Measurements from ENCODE around the gene NRTN. TPM values are rescaled to one million over a fixed set of nuclear protein-coding genes. Genes with fewer than 3 reads are reported as not detected.

NRTN gene
- total RNA-seq, 2 donors from 2014 or later: 24.1 to 70.9 TPM

- intact Hi-C loops (cut with DNase I): no loop called here
- TF ChIP-seq POLR2A (IDR thresholded peaks at IDR 0.05): no peak
- no peak for TF ChIP-seq CTCF (IDR thresholded peaks at IDR 0.05)
- Histone ChIP-seq H3K9me3 (no peaks in the 10 kb centered on the region), H3K4me3 (no peak overlapping the region), H3K27ac (peak overlapping the region in 3 of 4 donors; percentile 14 to 83 (median 75)), H3K36me3 (replicated peaks in 1 of 2; ENCODE audit: insufficient read depth in 1 of 2, low read depth in 2 of 2) (no peaks in the 10 kb centered on the region), H3K4me1 (peaks cover 31% of the 10 kb centered on the region), H3K27me3 (no peaks in the 10 kb centered on the region)
- no peak for DNase-seq
- no peak for ATAC-seq
- 66 to 79% methylated on average over 15 to 34 of the region's 34 CpGs for WGBS, 2 donors
Observed at GRCh38 chr19:5829567-5830310, 24.9 kb downstream of the NRTN start.

GRCh38 chr19:5831159-5831558 lies 26.3 kb downstream of the NRTN start:
- no peak for ATAC-seq
- H3K27me3 ChIP-seq: no peaks in the 10 kb centered on the region
- TF ChIP-seq POLR2A (IDR thresholded peaks at IDR 0.05): no peak
- TF ChIP-seq CTCF (IDR thresholded peaks at IDR 0.05): no peak
- DNase-seq: no peak
- no peaks in the 10 kb centered on the region for H3K36me3 ChIP-seq (replicated peaks in 1 of 2; ENCODE audit: insufficient read depth in 1 of 2, low read depth in 2 of 2)
- peaks cover 29% of the 10 kb centered on the region for H3K4me1 ChIP-seq
- no peak overlapping the region for H3K4me3 ChIP-seq
- no peaks in the 10 kb centered on the region for H3K9me3 ChIP-seq
- 64% methylated on average over 9 of the region's 9 CpGs; no CpG with 5 or more reads in 1 of the 2 donors for WGBS, 2 donors
- intact Hi-C loops (cut with DNase I): no loop called here
- H3K27ac ChIP-seq: no peak overlapping the region

- H3K27me3 ChIP-seq: no peaks in the 10 kb centered on the region
- H3K9me3 ChIP-seq: no peaks in the 10 kb centered on the region
- ATAC-seq (no peak), DNase-seq (no peak)
- no peaks in the 10 kb centered on the region for H3K36me3 ChIP-seq (replicated peaks in 1 of 2; ENCODE audit: insufficient read depth in 1 of 2, low read depth in 2 of 2)
- intact Hi-C loops (cut with DNase I): no loop called here
- H3K27ac ChIP-seq: no peak overlapping the region
- H3K4me3 ChIP-seq: no peak overlapping the region
- no peak for TF ChIP-seq CTCF (IDR thresholded peaks at IDR 0.05)
- no peak for TF ChIP-seq POLR2A (IDR thresholded peaks at IDR 0.05)
- H3K4me1 ChIP-seq: peaks cover 20% of the 10 kb centered on the region
- 70 to 86% methylated on average over 2 to 22 of the region's 22 CpGs for WGBS, 2 donors
Observed at GRCh38 chr19:5832061-5832460, 27.2 kb downstream of the NRTN start.

GRCh38 chr19:5832527-5833216 lies 27.8 kb downstream of the NRTN start:
- DNase-seq (no peak), ATAC-seq (no peak)
- 74 to 86% methylated on average over 6 of the region's 6 CpGs for WGBS, 2 donors
- Histone ChIP-seq H3K9me3 (no peaks in the 10 kb centered on the region), H3K4me1 (peaks cover 15% of the 10 kb centered on the region), H3K27me3 (no peaks in the 10 kb centered on the region), H3K4me3 (no peak overlapping the region), H3K36me3 (replicated peaks in 1 of 2; ENCODE audit: insufficient read depth in 1 of 2, low read depth in 2 of 2) (no peaks in the 10 kb centered on the region), H3K27ac (no peak overlapping the region)
- no peak for TF ChIP-seq POLR2A (IDR thresholded peaks at IDR 0.05)
- TF ChIP-seq CTCF (IDR thresholded peaks at IDR 0.05): no peak
- intact Hi-C loops (cut with DNase I): no loop called here

All from body of pancreas (tissue), 4 donors.